Liver (tissue), 9 donors: ENCODE measurements around the gene NSF. TPM values are rescaled to one million over a fixed set of nuclear protein-coding genes. Genes with fewer than 3 reads are reported as not detected.

ENCODE experiments used
- DNase-seq: peaks from one replicate; pipeline ENCODE4 v3.0.0-alpha.2; 2017; ENCODE audit warnings: low spot score
- H3K27ac ChIP-seq, 2 donors: one replicate each; pipeline ENCODE4 v1.7.0; 2013; ENCODE audit warnings: inconsistent platforms in 2 of 2, low read length in 2 of 2, control low read depth in 1 of 2, low read depth in 1 of 2, mild to moderate bottlenecking in 1 of 2
- H3K27me3 ChIP-seq, 4 donors: one replicate each; pipeline versions ENCODE4 v1.6.1 to v1.7.0; 2013; ENCODE audit warnings: low read length in 3 of 4, inconsistent platforms in 1 of 4, mild to moderate bottlenecking in 1 of 4, moderate library complexity in 1 of 4; ENCODE audit not compliant: control insufficient read depth in 4 of 4, insufficient read depth in 4 of 4
- H3K36me3 ChIP-seq, 4 donors: one replicate each; pipeline versions ENCODE4 v1.6.1 to v1.7.0; 2013; ENCODE audit warnings: low read length in 3 of 4, mild to moderate bottlenecking in 3 of 4, low read depth in 1 of 4, moderate library complexity in 1 of 4; ENCODE audit not compliant: control insufficient read depth in 4 of 4, insufficient read depth in 3 of 4
- H3K4me1 ChIP-seq, 4 donors: one replicate each; pipeline versions ENCODE4 v1.6.1 to v1.7.0; 2013; ENCODE audit warnings: low read length in 3 of 4, mild to moderate bottlenecking in 3 of 4, moderate library complexity in 1 of 4; ENCODE audit not compliant: control insufficient read depth in 4 of 4, insufficient read depth in 4 of 4
- H3K4me3 ChIP-seq, 3 donors: one replicate each; pipeline versions ENCODE4 v1.6.1 to v1.7.0; 2013; ENCODE audit warnings: low read length in 3 of 3, control low read depth in 1 of 3, low read depth in 1 of 3, mild to moderate bottlenecking in 1 of 3
- H3K9ac ChIP-seq, 2 donors: one replicate each; pipeline ENCODE4 v1.7.0; 2013; ENCODE audit warnings: low read length in 2 of 2, mild to moderate bottlenecking in 2 of 2, moderate library complexity in 2 of 2, control low read depth in 1 of 2, low read depth in 1 of 2
- H3K9me3 ChIP-seq, 4 donors: one replicate each; pipeline versions ENCODE4 v1.6.1 to v1.7.0; 2013; ENCODE audit warnings: low read length in 3 of 4; ENCODE audit not compliant: control insufficient read depth in 4 of 4
- ATF3 ChIP-seq: IDR thresholded peaks from 2 replicates; pipeline ENCODE4 v1.6.1; 2016; ENCODE audit warnings: antibody characterized with exemption
- EGR1 ChIP-seq, 2 donors: IDR thresholded peaks; 2 replicates each; pipeline ENCODE4 v1.6.1; 2016 to 2018; ENCODE audit warnings: antibody characterized with exemption in 2 of 2, low read depth in 2 of 2
- FOXA1 ChIP-seq: IDR thresholded peaks from 2 replicates; pipeline ENCODE4 v1.6.1; 2016; ENCODE audit warnings: antibody characterized with exemption
- FOXA2 ChIP-seq: IDR thresholded peaks from 2 replicates; pipeline ENCODE4 v1.6.1; 2016; ENCODE audit warnings: antibody characterized with exemption
- GABPA ChIP-seq, 2 donors: IDR thresholded peaks in 1 of 2; conservative IDR thresholded peaks in 1 of 2; 2 replicates each; pipeline ENCODE4 v1.6.1; 2016; ENCODE audit warnings: antibody characterized with exemption in 2 of 2, mild to moderate bottlenecking in 1 of 2, moderate library complexity in 1 of 2
- HNF4A ChIP-seq, 2 donors: conservative IDR thresholded peaks; 2 replicates each; pipeline ENCODE4 v1.6.1; 2016; ENCODE audit warnings: antibody characterized with exemption in 2 of 2, mild to moderate bottlenecking in 2 of 2
- HNF4G ChIP-seq: IDR thresholded peaks from 2 replicates; pipeline ENCODE4 v1.6.1; 2016; ENCODE audit warnings: antibody characterized with exemption
- NR2F2 ChIP-seq: IDR thresholded peaks from 2 replicates; pipeline ENCODE4 v1.6.1; 2016; ENCODE audit warnings: antibody characterized with exemption
- RAD21 ChIP-seq, 2 donors: IDR thresholded peaks; 2 replicates each; pipeline ENCODE4 v1.6.1; 2016; ENCODE audit warnings: antibody characterized with exemption in 2 of 2, mild to moderate bottlenecking in 2 of 2
- REST ChIP-seq: IDR thresholded peaks from 2 replicates; pipeline ENCODE4 v1.6.1; 2016; ENCODE audit warnings: antibody characterized with exemption, mild to moderate bottlenecking
- RXRA ChIP-seq, 2 donors: IDR thresholded peaks; 2 replicates each; pipeline ENCODE4 v1.6.1; 2017 to 2018; ENCODE audit warnings: antibody characterized with exemption in 2 of 2, mild to moderate bottlenecking in 1 of 2
- SP1 ChIP-seq: IDR thresholded peaks from 2 replicates; pipeline ENCODE4 v1.6.1; 2018; ENCODE audit warnings: antibody characterized with exemption, mild to moderate bottlenecking
- TAF1 ChIP-seq: conservative IDR thresholded peaks from 2 replicates; pipeline ENCODE4 v1.6.1; 2016; ENCODE audit warnings: antibody characterized with exemption, mild to moderate bottlenecking
- YY1 ChIP-seq: IDR thresholded peaks from 2 replicates; pipeline ENCODE4 v1.6.1; 2016; ENCODE audit warnings: antibody characterized with exemption, mild to moderate bottlenecking
- WGBS: extraction: QIAGEN DNeasy Blood & Tissue Kit; methylation state at CpG from one replicate; pipeline ENCODE4 v1.1.7; 2013; 5-methylcytosine and 5-hydroxymethylcytosine counted together
- polyA plus RNA-seq, 2 donors: library from polyadenylated mRNA; stranded (reverse) in 1 of 2; unstranded in 1 of 2; fragments of 200-250 nt in 1 of 2; fragments of >200 nt in 1 of 2; fragmentation: Nextera tagmentation in 1 of 2; extraction: Ambion mirVana in 1 of 2; gene quantifications; one replicate each; pipeline versions ENCODE4 v1.2.1 to v1.2.3, GENCODE V29; 2013 to 2015
- total RNA-seq, 2 donors: library from RNA; depleted of rRNA; stranded (reverse); fragments of >200 nt; gene quantifications; one replicate each; pipeline ENCODE4 v1.2.3, GENCODE V29; 2014
- TF ChIP-seq, protein P1 (sequence below): fragments of 150-350 bp; IDR thresholded peaks from 2 replicates; pipeline ENCODE4 v1.5.1; 2017; ENCODE audit warnings: improper control_type of control experiment, low read depth, low read length; ENCODE audit not compliant: missing input control
- TF ChIP-seq, protein P2 (sequence below): IDR thresholded peaks from 2 replicates; pipeline ENCODE4 v1.6.1; 2016; ENCODE audit warnings: antibody characterized with exemption
- TF ChIP-seq, protein P3 (sequence below): IDR thresholded peaks from 2 replicates; pipeline ENCODE4 v1.6.1; 2016; ENCODE audit warnings: antibody characterized with exemption
- donor health status: healthy.
- donor health status: healthy.
- donor health status: healthy.
- donor health status: healthy.
- donor health status: healthy.

Gene NSF
- total and polyA plus RNA-seq, 4 donors: 7.5 to 24.0 (median 15.4) TPM

DNA sequence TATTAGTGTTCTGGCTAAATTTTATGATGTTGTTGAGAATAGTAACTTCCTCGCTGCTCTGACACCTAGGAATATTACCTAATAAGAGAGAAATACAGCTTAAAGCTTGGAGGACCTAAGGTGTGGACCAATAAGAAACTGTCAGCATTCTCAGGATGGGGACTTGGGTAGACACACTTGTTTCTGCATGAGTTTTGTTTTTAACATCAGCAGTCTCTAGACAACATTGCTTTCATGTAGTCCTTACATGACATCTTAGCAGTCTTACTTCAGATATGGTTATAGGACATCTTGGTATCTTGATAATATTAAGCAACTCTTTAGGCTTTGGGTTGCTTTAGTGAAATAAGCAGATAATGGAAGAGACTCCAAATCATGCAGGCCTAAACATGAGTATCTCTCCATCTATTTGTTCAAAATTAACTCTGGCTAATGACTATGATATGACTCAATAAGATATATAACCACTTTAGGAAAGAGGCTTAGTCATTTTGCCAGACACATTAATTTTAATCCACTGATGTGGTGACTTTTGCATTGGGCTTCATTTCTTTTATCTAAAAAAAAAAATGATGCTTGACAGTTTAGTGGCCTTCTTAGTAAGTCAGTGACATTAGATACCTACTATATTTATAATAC is 143.5 kb downstream of the NSF start:
- Histone ChIP-seq H3K4me3 (no peak overlapping the region), H3K27ac (no peak overlapping the region), H3K36me3 (peaks cover 0 to 11% (median 5%) of the 10 kb centered on the region in 4 donors), H3K9ac (no peak overlapping the region), H3K4me1 (no peaks in the 10 kb centered on the region), H3K9me3 (no peaks in the 10 kb centered on the region), H3K27me3 (no peaks in the 10 kb centered on the region)
- no peak for DNase-seq
- TF ChIP-seq RXRA (IDR thresholded peaks at IDR 0.05): no peak
- TF ChIP-seq FOXA2: no peak
- TF ChIP-seq FOXA1: no peak
- TF ChIP-seq, protein P1, sequence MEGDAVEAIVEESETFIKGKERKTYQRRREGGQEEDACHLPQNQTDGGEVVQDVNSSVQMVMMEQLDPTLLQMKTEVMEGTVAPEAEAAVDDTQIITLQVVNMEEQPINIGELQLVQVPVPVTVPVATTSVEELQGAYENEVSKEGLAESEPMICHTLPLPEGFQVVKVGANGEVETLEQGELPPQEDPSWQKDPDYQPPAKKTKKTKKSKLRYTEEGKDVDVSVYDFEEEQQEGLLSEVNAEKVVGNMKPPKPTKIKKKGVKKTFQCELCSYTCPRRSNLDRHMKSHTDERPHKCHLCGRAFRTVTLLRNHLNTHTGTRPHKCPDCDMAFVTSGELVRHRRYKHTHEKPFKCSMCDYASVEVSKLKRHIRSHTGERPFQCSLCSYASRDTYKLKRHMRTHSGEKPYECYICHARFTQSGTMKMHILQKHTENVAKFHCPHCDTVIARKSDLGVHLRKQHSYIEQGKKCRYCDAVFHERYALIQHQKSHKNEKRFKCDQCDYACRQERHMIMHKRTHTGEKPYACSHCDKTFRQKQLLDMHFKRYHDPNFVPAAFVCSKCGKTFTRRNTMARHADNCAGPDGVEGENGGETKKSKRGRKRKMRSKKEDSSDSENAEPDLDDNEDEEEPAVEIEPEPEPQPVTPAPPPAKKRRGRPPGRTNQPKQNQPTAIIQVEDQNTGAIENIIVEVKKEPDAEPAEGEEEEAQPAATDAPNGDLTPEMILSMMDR: no peak
- TF ChIP-seq, protein P2, sequence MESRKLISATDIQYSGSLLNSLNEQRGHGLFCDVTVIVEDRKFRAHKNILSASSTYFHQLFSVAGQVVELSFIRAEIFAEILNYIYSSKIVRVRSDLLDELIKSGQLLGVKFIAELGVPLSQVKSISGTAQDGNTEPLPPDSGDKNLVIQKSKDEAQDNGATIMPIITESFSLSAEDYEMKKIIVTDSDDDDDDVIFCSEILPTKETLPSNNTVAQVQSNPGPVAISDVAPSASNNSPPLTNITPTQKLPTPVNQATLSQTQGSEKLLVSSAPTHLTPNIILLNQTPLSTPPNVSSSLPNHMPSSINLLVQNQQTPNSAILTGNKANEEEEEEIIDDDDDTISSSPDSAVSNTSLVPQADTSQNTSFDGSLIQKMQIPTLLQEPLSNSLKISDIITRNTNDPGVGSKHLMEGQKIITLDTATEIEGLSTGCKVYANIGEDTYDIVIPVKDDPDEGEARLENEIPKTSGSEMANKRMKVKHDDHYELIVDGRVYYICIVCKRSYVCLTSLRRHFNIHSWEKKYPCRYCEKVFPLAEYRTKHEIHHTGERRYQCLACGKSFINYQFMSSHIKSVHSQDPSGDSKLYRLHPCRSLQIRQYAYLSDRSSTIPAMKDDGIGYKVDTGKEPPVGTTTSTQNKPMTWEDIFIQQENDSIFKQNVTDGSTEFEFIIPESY: no peak
- no peak for TF ChIP-seq EGR1 (IDR thresholded peaks at IDR 0.05; ENCODE audit: low read depth in 2 of 2)
- no peak for TF ChIP-seq TAF1
- TF ChIP-seq HNF4A (conservative IDR thresholded peaks at IDR 0.05): no peak
- TF ChIP-seq HNF4G: no peak
- no peak for TF ChIP-seq GABPA (IDR thresholded peaks at IDR 0.05 in 1 of 2, conservative IDR thresholded peaks at IDR 0.05 in 1 of 2)
- no peak for TF ChIP-seq YY1
- TF ChIP-seq SP1: no peak
- TF ChIP-seq, protein P3, sequence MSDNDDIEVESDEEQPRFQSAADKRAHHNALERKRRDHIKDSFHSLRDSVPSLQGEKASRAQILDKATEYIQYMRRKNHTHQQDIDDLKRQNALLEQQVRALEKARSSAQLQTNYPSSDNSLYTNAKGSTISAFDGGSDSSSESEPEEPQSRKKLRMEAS: no peak
- TF ChIP-seq REST: no peak
- TF ChIP-seq ATF3: no peak
- no peak for TF ChIP-seq RAD21 (IDR thresholded peaks at IDR 0.05)
- TF ChIP-seq NR2F2: no peak
- 99% methylated on average over 1 of the region's 1 CpG for WGBS
